GM04503 (cell line): Measurements from ENCODE around the gene STRADA.

Experiments
- DNase-seq: peaks from one replicate; pipeline ENCODE4 v3.0.0-alpha.2; 2012; ENCODE audit warnings: low read depth

The STRADA gene

GRCh38 chr17:63682981-63683380 is 58.6 kb downstream of the STRADA start:
- DNase-seq: no peak

- no peak for DNase-seq
Observed at GRCh38 chr17:63682441-63682840, 59.2 kb downstream of the STRADA start.

- no peak for DNase-seq
Observed at GRCh38 chr17:63681530-63681929, 60.1 kb downstream of the STRADA start.

- DNase-seq: no peak
Observed at GRCh38 chr17:63680700-63681099, 60.9 kb downstream of the STRADA start.

GRCh38 chr17:63679214-63679613 is 62.4 kb downstream of the STRADA start:
- DNase-seq: no peak

GRCh38 chr17:63676584-63676983 is 65.0 kb downstream of the STRADA start:
- DNase-seq: no peak

GRCh38 chr17:63675607-63676546 is 65.7 kb downstream of the STRADA start:
- DNase-seq: peak; percentile 4

- no peak for DNase-seq
Observed at GRCh38 chr17:63675231-63675606, 66.4 kb downstream of the STRADA start.

GRCh38 chr17:63672856-63673255 is 68.7 kb downstream of the STRADA start:
- no peak for DNase-seq

GRCh38 chr17:63665527-63666214 is 75.9 kb downstream of the STRADA start:
- no peak for DNase-seq

- no peak for DNase-seq
Observed at GRCh38 chr17:63659850-63660249, 81.7 kb downstream of the STRADA start.

- no peak for DNase-seq
Observed at GRCh38 chr17:63658366-63658765, 83.2 kb downstream of the STRADA start.

GRCh38 chr17:63657786-63658185 is 83.8 kb downstream of the STRADA start:
- no peak for DNase-seq

GRCh38 chr17:63653050-63653449 is 88.5 kb downstream of the STRADA start:
- DNase-seq: no peak
